ENCODE data around the gene SLC29A3. TPM values are rescaled to one million over a fixed set of nuclear protein-coding genes. Genes with fewer than 3 reads are reported as not detected.

SLC29A3 gene
- total RNA-seq, 4 donors from 2014 or later = 0.87 to 3.1 (median 2.3) TPM

DNA sequence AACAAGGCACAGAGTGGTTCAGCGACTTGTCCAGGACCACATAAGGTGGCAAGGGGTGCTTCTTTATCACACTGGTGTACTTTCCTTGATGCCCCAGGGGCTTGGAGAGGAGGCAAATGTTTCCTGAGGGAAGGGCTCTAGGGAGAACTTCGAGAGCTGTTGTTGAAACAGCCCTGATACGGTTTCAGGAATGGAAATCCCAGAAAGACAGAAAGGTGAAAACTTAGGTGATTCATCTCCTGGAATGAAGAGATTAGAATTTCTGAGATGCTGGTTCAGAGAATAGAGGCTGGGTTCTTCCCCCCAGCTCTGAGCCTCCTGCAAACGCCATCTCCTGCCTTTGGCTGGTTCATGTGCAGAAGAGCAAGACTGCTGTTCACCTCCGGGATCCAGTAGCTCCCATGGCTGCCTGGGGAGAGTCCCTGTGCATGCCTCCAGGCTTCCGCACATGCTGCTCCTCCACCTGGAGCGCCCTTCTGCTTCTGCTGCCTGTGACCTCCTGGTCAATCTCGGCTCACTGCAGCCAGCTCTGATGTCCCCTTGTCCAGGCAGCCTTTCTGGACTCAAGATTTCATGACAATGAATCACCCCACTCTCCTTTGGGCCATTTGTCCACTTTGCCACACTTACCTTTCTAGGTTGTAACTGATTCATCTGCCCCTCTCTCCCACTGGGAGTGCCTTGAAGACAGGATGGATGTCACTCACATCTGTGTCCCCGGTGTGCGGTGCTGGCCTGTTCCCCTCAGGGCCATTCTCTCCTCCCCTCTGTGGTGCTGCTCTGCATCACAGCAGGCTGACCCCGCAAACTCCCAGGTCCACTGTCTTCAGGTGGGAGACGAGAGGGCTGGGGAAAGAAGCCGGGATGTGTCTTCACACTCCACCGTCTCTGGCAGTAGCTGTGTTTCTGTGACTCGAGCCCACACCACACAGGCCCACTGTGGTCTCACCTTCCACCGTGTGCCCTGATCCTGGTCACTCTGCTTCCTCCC is 74.0 kb downstream of the SLC29A3 start:
- 68 to 70% methylated on average over 8 to 13 of the region's 16 CpGs for WGBS, 2 donors
- H3K4me1 ChIP-seq = peaks cover 9 to 22% (median 17%) of the 10 kb centered on the region in 3 donors
- H3K27ac ChIP-seq = no peak overlapping the region
- no peaks in the 10 kb centered on the region for H3K9me3 ChIP-seq
- H3K4me3 ChIP-seq = no peak overlapping the region
- H3K36me3 ChIP-seq = no peaks in the 10 kb centered on the region
- TF ChIP-seq, protein P1, sequence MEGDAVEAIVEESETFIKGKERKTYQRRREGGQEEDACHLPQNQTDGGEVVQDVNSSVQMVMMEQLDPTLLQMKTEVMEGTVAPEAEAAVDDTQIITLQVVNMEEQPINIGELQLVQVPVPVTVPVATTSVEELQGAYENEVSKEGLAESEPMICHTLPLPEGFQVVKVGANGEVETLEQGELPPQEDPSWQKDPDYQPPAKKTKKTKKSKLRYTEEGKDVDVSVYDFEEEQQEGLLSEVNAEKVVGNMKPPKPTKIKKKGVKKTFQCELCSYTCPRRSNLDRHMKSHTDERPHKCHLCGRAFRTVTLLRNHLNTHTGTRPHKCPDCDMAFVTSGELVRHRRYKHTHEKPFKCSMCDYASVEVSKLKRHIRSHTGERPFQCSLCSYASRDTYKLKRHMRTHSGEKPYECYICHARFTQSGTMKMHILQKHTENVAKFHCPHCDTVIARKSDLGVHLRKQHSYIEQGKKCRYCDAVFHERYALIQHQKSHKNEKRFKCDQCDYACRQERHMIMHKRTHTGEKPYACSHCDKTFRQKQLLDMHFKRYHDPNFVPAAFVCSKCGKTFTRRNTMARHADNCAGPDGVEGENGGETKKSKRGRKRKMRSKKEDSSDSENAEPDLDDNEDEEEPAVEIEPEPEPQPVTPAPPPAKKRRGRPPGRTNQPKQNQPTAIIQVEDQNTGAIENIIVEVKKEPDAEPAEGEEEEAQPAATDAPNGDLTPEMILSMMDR (IDR thresholded peaks at IDR 0.05) = no peak
- TF ChIP-seq POLR2A (IDR thresholded peaks at IDR 0.05) = no peak
- no peak for DNase-seq
- peaks cover 0 to 63% (median 7%) of the 10 kb centered on the region in 4 donors for H3K27me3 ChIP-seq
- intact Hi-C loops (cut with DNase I) = loop anchor here (10.0 kb wide), 1 partner anchor 422 kb away; no protein-coding TSS in a partner anchor

DNA sequence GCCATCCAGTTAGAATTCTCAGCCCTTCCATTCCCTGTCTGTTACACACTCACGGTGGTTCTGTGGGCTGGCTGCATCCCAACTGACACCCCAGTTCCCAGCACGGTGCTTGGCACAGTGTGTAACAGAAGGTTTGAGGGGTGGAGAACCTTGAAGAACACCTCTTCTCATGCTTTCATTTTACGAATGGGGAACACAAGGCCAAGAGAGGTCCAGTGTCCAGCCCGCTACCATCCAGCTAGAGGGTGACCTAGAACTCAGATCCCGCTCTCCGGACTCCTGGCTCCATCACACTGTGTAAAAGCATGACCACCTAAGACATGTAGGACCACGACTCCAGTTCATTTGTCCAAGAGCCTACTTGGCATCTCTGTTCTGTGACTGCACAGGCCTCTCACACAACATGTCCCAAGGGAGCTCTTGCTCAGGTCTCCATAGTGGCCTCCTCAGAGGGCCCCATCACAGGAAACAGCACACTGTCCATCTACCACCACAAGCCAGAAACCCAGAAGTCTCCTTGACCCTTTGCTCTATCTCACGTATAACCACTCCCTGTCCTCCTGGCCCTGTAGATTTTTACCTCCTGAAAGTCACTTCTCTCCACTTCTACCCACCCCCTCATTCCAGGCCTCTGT is 74.9 kb downstream of the SLC29A3 start:
- WGBS, 2 donors = 82 to 91% methylated on average over 5 to 8 of the region's 8 CpGs
- H3K27me3 ChIP-seq = peaks cover 0 to 72% (median 7%) of the 10 kb centered on the region in 4 donors
- no peak for DNase-seq

DNA sequence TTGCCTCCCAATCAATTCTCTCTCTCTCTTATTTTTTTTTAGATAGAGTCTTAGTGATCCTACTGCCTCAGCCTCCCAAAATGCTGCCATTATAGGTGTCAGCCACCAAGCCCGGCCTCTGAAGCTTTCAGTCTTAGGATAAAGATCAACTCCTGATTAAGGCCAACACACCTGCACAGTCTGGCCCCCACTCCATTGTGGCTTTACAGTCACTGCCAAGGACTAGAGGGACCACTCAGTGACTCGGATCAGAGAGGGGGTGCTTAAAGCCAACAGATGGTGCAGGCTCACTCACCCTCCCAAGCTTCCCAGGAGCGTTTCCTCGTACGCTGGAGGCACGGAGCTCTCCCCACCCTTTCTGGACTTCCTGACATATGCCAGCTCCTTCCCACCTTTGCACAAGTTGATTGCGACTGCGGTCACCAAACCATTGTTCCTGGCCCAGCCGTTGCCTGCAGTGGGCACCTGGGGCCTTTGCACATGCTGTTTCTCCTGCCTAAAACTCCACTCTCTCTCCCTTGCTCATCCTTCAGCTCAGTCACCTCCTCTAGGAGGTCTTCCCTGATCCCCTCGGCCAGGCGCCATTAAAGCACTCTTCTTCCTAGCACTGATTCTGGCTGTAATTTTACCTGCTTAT is 76.0 kb downstream of the SLC29A3 start:
- Histone ChIP-seq H3K4me3 (no peak overlapping the region), H3K4me1 (peaks cover 11 to 31% (median 20%) of the 10 kb centered on the region in 3 donors), H3K9me3 (no peaks in the 10 kb centered on the region), H3K36me3 (no peaks in the 10 kb centered on the region), H3K27me3 (peaks cover 0 to 74% (median 7%) of the 10 kb centered on the region in 4 donors), H3K27ac (no peak overlapping the region)
- intact Hi-C loops (cut with DNase I) = loop anchor here (5.0 to 10.0 kb wide), 2 partner anchors 167 to 420 kb away; no protein-coding TSS in a partner anchor
- no peak for DNase-seq
- 90 to 91% methylated on average over 10 to 11 of the region's 11 CpGs for WGBS, 2 donors
- TF ChIP-seq POLR2A (IDR thresholded peaks at IDR 0.05) = no peak
- TF ChIP-seq, protein P1 (IDR thresholded peaks at IDR 0.05) = no peak

More for the DNA sequence above, 74.9 kb downstream of the SLC29A3 start:
- H3K4me1 ChIP-seq = peaks cover 11 to 31% (median 20%) of the 10 kb centered on the region in 3 donors
- no peak overlapping the region for H3K27ac ChIP-seq
- intact Hi-C loops (cut with DNase I) = loop anchor here (10.0 kb wide), 1 partner anchor 421 kb away; no protein-coding TSS in a partner anchor
- no peaks in the 10 kb centered on the region for H3K36me3 ChIP-seq
- TF ChIP-seq, protein P1 (IDR thresholded peaks at IDR 0.05) = no peak
- TF ChIP-seq POLR2A (IDR thresholded peaks at IDR 0.05) = no peak
- no peak overlapping the region for H3K4me3 ChIP-seq
- H3K9me3 ChIP-seq = no peaks in the 10 kb centered on the region

DNA sequence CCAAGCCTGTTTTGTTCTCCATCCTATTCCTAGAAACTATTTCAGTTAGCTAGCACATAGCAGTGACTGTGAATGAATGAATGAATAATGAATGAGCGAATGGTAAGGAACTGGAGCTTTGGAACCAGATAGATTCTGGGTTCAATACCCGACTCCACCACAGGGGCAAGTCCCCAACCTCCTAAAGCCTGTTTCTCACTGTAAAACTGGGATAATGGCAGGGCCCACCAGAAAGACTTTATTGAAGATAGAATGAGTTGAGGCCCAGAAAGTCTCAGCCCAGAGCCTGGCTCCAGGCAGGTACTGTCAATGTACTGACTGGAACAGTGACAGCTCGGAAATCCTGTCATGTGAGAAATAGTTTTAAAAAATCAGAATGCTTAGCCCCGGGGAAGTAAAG is 76.6 kb downstream of the SLC29A3 start:
- intact Hi-C loops (cut with DNase I) = loop anchor here (5.0 to 10.0 kb wide), 2 partner anchors 167 to 419 kb away; no protein-coding TSS in a partner anchor
- Histone ChIP-seq H3K4me1 (peaks cover 11 to 31% (median 20%) of the 10 kb centered on the region in 3 donors), H3K36me3 (no peaks in the 10 kb centered on the region), H3K27ac (no peak overlapping the region), H3K27me3 (peaks cover 0 to 74% (median 7%) of the 10 kb centered on the region in 4 donors), H3K4me3 (no peak overlapping the region), H3K9me3 (no peaks in the 10 kb centered on the region)
- no peak for TF ChIP-seq POLR2A (IDR thresholded peaks at IDR 0.05)
- TF ChIP-seq, protein P1 (IDR thresholded peaks at IDR 0.05) = peak in 1 of 6 experiments; percentile 13
- 89 to 90% methylated on average over 3 to 4 of the region's 4 CpGs for WGBS, 2 donors
- DNase-seq = no peak
